GM21528 (cell line): ENCODE results near the gene BMP2K.
"Not testable (repeated sequence)": the region's sequence is repeated elsewhere in the genome, so short reads cannot be mapped to it uniquely, and the experiment has no call there.

Experiments
- ATAC-seq: cut with Tn5 transposase; IDR thresholded peaks from one replicate; pipeline ENCODE4 v1.9.1; 2021; ENCODE audit warnings: mild to moderate bottlenecking, moderate library complexity; ENCODE audit not compliant: unreplicated experiment, low FRiP score

The BMP2K gene

DNA sequence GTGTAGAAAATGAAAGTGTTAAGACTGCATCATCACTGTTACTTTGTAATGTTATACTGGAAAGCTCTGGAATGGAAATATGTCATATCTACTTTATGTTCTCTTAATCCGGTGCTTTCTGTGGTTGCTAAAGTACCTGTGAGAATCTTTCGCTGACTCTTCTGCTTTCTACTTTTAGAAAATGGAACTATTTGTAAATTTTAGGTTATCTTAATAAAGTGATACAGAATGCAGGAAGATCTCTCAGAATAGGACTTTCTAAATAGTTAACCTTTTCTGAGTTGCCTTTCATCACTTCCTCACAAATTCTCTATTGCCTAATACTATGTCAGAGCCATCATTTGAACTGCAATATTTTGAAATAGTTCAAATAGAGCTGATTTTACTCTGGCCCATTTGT, 69.3 kb downstream of the BMP2K start:
- ATAC-seq: peak; percentile 79

DNA sequence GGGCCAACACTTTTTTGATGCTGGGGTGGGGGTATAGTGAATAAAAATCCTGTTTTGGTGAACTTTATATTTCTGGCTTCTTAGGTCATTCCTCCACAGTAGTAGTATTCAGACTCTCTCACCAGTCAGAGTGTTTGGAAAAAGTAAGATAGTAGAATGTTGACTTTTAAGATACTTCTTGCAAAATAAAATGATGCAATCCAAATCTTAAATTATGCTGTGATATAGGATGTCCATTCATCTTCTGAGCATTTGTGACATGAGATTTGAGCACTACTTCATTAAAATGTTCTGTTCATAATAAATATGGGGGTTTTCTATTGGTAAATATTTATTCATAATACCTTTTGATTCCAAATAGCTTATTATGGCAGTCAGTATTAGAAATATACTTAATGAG, 70.1 kb downstream of the BMP2K start:
- ATAC-seq: no peak

- no peak for ATAC-seq
These were observed 86.2 kb downstream of the BMP2K start for GRCh38 chr4:78862314-78862737.

DNA sequence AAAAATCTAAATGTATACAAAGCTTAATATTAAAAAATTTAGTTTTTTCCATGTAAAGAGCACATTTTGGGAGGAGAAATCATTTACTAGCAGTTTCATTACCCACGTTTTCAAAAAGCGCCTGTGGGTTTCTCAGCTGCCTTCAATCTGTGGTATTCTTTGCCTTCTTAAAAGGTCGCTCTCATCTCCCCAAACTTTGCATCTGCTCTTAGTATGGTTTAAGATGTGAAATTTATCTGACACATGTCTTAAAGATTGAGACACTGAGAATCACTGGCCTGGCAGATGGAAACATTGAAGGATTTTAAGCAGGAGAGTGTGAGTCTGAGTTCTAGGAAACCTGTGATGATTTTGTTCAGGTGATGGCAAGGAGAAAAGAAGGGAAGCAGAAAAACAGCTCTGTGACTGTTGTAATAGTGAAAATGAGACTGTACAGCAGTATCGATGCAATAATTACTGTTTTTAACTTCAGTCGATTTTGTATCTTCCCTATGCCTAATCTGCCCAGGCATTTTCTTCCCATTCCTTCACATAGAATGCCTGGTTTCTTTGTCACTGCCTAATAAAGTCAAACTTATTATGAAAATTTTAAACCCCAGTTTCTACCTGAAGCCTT, 87.2 kb downstream of the BMP2K start:
- ATAC-seq: peak; percentile 53

DNA sequence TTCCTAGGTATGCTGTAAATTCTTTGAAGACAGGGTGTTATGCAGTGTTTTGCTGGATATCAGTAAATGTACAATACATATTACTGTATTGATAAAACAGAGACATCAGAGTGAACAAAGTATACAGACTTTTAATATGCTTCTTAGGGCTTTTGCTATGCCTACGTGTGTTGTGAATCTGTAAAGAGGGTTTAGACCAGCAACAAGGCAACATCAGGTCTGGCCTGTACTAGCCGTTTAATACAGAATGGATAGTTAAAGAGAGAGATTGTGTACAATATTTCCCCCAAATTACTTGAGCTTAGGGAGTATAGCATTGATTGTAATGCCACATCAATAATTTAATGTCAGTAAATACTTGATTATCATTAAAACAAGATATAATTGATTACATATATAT, 87.8 kb downstream of the BMP2K start:
- peak; percentile 17 for ATAC-seq

DNA sequence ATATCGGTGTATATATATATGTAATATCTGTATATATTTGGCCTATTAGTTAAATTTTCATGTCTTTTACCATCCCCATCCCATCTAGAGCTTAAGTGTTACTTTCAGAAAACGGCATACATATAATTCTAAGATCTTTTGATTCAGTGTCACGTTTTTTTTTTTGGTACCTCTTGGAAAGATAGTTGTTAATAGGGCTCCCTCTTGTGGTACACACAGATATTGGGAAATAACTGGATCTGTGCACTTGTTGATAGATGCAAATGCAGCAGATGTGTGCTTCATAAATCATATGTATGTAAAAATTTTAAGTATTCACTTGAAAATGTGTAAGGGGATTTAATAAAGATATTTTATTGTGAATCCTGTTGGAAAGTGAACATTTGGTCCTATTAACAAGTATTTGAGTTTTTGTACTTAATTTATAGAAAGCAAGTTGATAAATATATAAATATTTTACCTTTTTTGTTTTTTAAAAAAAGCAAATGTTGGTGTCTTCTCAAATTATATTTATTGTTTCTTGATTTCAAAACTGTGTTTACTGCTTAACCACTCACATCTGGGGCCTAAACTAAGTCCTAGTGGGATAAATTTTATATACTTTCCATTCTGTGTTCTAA, 88.4 kb downstream of the BMP2K start:
- peak; percentile 60 for ATAC-seq

GRCh38 chr4:78865451-78865850, 89.3 kb downstream of the BMP2K start:
- ATAC-seq: no peak

- not testable (repeated sequence) for ATAC-seq
These were observed 92.6 kb downstream of the BMP2K start for GRCh38 chr4:78868712-78869111.

DNA sequence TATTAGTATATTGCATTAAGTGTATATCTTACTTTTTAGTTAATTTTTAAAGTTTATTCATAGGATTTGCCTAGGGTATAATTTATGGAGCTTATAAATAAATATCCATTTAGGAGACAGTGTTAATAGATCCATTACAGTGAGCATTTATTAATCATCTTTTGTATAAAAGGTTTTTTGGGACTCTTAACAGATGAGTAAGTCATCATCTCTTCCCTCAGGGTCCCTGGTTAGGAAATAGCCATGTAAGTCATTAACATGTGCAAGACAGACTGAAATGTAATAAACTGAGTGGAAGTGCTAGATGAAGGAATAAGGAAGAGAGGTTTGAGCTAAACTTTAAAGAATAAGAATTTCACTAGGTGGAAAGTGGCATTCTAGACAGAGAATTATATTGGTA, 93.9 kb downstream of the BMP2K start:
- no peak for ATAC-seq

GRCh38 chr4:78876568-78877320, 100.6 kb downstream of the BMP2K start:
- no peak for ATAC-seq

DNA sequence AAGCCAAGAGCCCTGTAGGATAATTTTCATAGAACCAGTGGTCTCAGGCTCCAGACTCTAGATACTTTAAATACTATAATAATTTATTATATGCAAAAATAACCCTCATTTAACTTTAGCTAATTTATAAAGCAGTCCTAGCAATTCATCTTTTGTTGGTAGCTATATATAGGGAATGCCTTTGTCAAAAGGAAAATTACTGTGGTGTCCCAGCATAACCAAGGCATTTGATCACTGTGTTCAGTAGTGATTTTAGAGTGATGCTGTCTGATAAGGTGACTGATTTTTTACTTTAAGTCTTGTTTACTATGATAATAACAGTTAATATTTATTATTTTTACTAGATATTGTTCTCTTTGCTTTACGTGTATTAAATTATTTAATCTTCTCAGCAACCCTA, 101.9 kb downstream of the BMP2K start:
- no peak for ATAC-seq

DNA sequence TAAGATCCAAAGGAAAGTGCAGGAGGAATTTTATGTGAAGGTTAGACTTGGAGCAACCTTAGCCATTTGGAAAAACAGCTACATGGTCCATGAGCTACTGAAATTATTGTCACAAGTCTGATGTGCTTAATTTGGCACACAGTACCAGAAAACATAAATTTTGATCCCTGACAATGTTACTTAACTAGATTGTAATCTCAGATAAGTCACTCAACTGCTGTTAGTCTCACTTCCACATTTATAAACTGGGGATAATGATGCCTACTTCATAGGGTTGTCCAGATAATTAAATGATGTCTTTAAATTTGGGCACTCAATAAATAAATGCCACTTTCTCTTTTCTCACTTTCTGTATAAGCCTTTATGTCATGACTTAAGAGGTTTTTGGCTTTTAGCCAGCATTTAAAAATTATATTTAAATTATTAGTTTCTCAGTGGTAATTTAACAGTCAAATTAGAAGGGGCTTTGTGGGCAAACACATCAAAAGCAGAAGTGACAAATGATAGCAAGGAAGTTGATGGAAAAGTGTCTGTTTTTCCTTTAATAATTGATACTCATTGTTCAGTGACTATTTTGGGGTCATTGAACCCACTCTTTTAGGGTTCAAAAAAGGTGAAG, 104.8 kb downstream of the BMP2K start:
- no peak for ATAC-seq

DNA sequence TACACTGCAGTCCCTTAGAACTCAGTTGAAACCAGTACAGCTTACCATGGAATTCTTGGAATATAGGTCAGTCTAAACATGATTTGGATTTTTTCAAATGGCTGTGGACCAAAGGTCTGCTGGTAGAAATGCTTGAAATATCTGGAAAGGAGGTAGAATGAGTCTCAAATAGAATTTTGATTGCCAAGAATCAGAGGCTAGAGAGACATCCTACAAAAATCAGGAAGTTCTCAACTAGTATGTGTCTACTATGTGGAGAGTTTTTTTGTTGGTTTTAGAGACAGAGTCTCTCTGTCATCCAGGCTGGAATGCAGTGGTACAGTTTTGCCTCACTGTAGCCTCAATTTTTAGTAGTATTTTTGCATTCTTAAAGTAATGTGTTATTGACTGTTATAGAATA, 109.4 kb downstream of the BMP2K start:
- no peak for ATAC-seq

GRCh38 chr4:78889955-78890354, 113.8 kb downstream of the BMP2K start:
- no peak for ATAC-seq

GRCh38 chr4:78899302-78899701, 123.2 kb downstream of the BMP2K start:
- ATAC-seq: no peak

DNA sequence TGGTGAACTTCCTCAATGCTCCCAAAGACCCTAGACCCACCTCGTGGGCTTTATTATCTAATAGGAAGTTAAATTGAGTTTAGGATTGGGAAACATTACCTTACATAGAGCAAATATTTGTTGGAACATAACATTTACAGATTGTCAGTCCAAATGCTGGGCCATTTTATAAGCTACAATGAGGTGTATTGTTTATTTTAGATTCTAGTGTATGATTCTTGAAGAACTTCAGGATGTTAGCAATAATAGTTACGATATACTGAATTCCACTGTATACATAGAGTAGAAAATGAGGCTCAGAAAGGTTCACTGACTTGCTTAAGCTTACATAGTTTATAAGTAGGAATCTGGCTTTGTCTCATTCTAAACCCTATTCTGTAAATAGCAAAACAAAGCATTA, 125.7 kb downstream of the BMP2K start:
- ATAC-seq: no peak

GRCh38 chr4:78902298-78902697, 126.1 kb downstream of the BMP2K start:
- no peak for ATAC-seq

- no peak for ATAC-seq
These were observed 128.0 kb downstream of the BMP2K start for GRCh38 chr4:78904143-78904542.

- ATAC-seq: no peak
These were observed 131.5 kb downstream of the BMP2K start for GRCh38 chr4:78907638-78908037.

DNA sequence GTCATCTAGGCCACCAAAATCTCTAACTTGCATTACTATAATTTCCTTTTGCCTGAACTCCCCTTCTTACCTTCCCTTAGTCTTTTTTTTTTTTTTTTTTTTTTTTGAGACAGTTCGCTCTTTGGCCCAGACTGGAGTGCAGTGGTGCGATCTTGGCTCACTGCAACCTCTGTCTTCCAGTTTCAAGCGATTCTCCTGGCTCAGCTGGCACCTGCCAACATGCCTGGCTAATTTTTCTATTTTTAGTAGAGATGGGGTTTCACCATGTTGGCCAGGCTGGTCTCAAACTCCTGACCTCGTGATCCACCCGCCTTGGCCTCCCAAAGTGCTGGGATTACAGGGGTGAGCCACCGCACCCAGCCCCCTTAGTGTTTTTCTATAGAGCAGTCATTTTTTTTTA, 132.8 kb downstream of the BMP2K start:
- not testable (repeated sequence) for ATAC-seq

GRCh38 chr4:78910612-78911011, 134.5 kb downstream of the BMP2K start:
- ATAC-seq: no peak
